Colon (tissue), 2 donors: ENCODE data around the gene PSMB11.
"Not testable (repeated sequence)": the region's sequence is repeated elsewhere in the genome, so short reads cannot be mapped to it uniquely, and the experiment has no call there.

Experiments
- FAIRE-seq: peaks from 2 replicates; lab custom pipeline; 2012; peaks lifted over from hg19 to GRCh38; lab: Jason Lieb, UNC
- donor health status: control.
- donor health status: control.

PSMB11 gene

GRCh38 chr14:23042162-23042965 is at the start of gene PSMB11:
PSMB11 (plus strand) TSS chr14:23042212; CDS start chr14:23042226, 14 bp downstream.
- no peak for FAIRE-seq

- FAIRE-seq, result no peak
These were observed 48.5 kb upstream of the PSMB11 start for GRCh38 chr14:22993517-22993916.

GRCh38 chr14:22994762-22995275 is 47.2 kb upstream of the PSMB11 start:
- no peak for FAIRE-seq

GRCh38 chr14:22995889-22996625 is 46.0 kb upstream of the PSMB11 start:
- FAIRE-seq, result no peak

GRCh38 chr14:22996768-22997654 is 45.0 kb upstream of the PSMB11 start:
- no peak for FAIRE-seq

GRCh38 chr14:22997676-22998323 is 44.2 kb upstream of the PSMB11 start:
- FAIRE-seq, result no peak

GRCh38 chr14:22998329-22999012 is 43.5 kb upstream of the PSMB11 start:
- FAIRE-seq, result no peak

GRCh38 chr14:23000860-23001259 is 41.2 kb upstream of the PSMB11 start:
- FAIRE-seq, result no peak

GRCh38 chr14:23002592-23002991 is 39.4 kb upstream of the PSMB11 start:
- FAIRE-seq, result no peak

- FAIRE-seq, result not testable (repeated sequence)
These were observed 37.7 kb upstream of the PSMB11 start for GRCh38 chr14:23004274-23004673.

GRCh38 chr14:23005451-23006187 is 36.4 kb upstream of the PSMB11 start:
- FAIRE-seq, result no peak

- no peak for FAIRE-seq
These were observed 35.9 kb upstream of the PSMB11 start for GRCh38 chr14:23006188-23006534.

- no peak for FAIRE-seq
These were observed 35.2 kb upstream of the PSMB11 start for GRCh38 chr14:23006544-23007419.

GRCh38 chr14:23008831-23009230 is 33.2 kb upstream of the PSMB11 start:
- FAIRE-seq, result no peak

- FAIRE-seq, result no peak
These were observed 32.5 kb upstream of the PSMB11 start for GRCh38 chr14:23009483-23009938.

- no peak for FAIRE-seq
These were observed 31.9 kb upstream of the PSMB11 start, which contains the start of gene C14orf93 for GRCh38 chr14:23009939-23010726. C14orf93 (minus strand) TSS chr14:23010143; CDS start chr14:22999023, 11,120 bp downstream.

- no peak for FAIRE-seq
These were observed 28.8 kb upstream of the PSMB11 start for GRCh38 chr14:23013054-23013748.

- not testable (repeated sequence) for FAIRE-seq
These were observed 28.3 kb upstream of the PSMB11 start for GRCh38 chr14:23013749-23014054.
